Neural cell (in vitro differentiated cells): Measurements from ENCODE around the gene SPOCK3.

Experiments used
- EP300 ChIP-seq: fragments of 450-650 bp; conservative IDR thresholded peaks from 2 replicates; pipeline ENCODE4 v1.6.1; 2014; ENCODE audit warnings: antibody characterized with exemption, mild to moderate bottlenecking, moderate library complexity; ENCODE audit not compliant: poor library complexity, severe bottlenecking
- EZH2 ChIP-seq: fragments of 200-600, 300-800 bp; shearing (Covaris generic), sonication (generic); IDR thresholded peaks from 2 replicates; pipeline ENCODE4 v1.6.1; 2014; ENCODE audit warnings: antibody characterized with exemption, low read length, borderline replicate concordance, mild to moderate bottlenecking; ENCODE audit not compliant: insufficient read depth, poor library complexity, severe bottlenecking
- MXI1 ChIP-seq: fragments of 450-650 bp; conservative IDR thresholded peaks from 2 replicates; pipeline ENCODE4 v1.6.1; 2014; ENCODE audit warnings: antibody characterized with exemption, mild to moderate bottlenecking; ENCODE audit not compliant: poor library complexity, severe bottlenecking
- POLR2AphosphoS5 ChIP-seq: IDR thresholded peaks from 2 replicates; pipeline ENCODE4 v1.6.1; 2012
- SMC3 ChIP-seq: fragments of 450-650 bp; conservative IDR thresholded peaks from 2 replicates; pipeline ENCODE4 v1.6.1; 2014; ENCODE audit warnings: antibody characterized with exemption, mild to moderate bottlenecking, moderate library complexity; ENCODE audit not compliant: poor library complexity
- TF ChIP-seq, protein P1 (sequence below): fragments of 450-650 bp; IDR thresholded peaks from 2 replicates; pipeline ENCODE4 v1.5.1; 2014; ENCODE audit warnings: antibody characterized with exemption, mild to moderate bottlenecking, moderate library complexity; ENCODE audit not compliant: poor library complexity, severe bottlenecking
- TF ChIP-seq, protein P2 (sequence below): IDR thresholded peaks from 2 replicates; pipeline ENCODE4 v1.6.1; 2012; ENCODE audit warnings: borderline replicate concordance

DNA sequence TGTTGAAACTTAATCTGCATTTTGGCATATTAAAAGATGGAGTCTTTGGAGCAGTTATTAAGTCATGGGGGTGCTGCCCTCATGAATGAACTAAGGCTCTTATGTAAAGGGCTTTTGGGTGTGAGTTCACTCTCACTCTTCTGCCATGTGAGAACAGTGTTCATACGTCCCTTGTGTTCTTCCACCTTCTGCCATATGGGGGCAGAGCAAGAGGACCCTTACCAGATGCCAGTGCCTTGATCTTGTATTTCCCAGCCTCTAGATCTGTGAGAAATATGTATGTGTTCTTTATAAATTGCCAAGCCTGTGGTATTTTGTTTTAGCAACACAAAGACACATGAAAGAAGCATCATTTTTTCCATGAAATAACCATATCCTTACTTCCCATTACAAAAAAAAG, 213.9 kb downstream of the SPOCK3 start:
- TF ChIP-seq, protein P1, sequence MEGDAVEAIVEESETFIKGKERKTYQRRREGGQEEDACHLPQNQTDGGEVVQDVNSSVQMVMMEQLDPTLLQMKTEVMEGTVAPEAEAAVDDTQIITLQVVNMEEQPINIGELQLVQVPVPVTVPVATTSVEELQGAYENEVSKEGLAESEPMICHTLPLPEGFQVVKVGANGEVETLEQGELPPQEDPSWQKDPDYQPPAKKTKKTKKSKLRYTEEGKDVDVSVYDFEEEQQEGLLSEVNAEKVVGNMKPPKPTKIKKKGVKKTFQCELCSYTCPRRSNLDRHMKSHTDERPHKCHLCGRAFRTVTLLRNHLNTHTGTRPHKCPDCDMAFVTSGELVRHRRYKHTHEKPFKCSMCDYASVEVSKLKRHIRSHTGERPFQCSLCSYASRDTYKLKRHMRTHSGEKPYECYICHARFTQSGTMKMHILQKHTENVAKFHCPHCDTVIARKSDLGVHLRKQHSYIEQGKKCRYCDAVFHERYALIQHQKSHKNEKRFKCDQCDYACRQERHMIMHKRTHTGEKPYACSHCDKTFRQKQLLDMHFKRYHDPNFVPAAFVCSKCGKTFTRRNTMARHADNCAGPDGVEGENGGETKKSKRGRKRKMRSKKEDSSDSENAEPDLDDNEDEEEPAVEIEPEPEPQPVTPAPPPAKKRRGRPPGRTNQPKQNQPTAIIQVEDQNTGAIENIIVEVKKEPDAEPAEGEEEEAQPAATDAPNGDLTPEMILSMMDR, result peak; percentile 9
- TF ChIP-seq MXI1, result no peak
- TF ChIP-seq, protein P2, sequence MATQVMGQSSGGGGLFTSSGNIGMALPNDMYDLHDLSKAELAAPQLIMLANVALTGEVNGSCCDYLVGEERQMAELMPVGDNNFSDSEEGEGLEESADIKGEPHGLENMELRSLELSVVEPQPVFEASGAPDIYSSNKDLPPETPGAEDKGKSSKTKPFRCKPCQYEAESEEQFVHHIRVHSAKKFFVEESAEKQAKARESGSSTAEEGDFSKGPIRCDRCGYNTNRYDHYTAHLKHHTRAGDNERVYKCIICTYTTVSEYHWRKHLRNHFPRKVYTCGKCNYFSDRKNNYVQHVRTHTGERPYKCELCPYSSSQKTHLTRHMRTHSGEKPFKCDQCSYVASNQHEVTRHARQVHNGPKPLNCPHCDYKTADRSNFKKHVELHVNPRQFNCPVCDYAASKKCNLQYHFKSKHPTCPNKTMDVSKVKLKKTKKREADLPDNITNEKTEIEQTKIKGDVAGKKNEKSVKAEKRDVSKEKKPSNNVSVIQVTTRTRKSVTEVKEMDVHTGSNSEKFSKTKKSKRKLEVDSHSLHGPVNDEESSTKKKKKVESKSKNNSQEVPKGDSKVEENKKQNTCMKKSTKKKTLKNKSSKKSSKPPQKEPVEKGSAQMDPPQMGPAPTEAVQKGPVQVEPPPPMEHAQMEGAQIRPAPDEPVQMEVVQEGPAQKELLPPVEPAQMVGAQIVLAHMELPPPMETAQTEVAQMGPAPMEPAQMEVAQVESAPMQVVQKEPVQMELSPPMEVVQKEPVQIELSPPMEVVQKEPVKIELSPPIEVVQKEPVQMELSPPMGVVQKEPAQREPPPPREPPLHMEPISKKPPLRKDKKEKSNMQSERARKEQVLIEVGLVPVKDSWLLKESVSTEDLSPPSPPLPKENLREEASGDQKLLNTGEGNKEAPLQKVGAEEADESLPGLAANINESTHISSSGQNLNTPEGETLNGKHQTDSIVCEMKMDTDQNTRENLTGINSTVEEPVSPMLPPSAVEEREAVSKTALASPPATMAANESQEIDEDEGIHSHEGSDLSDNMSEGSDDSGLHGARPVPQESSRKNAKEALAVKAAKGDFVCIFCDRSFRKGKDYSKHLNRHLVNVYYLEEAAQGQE, result no peak
- TF ChIP-seq EZH2, result no peak
- no peak for TF ChIP-seq POLR2AphosphoS5
- no peak for TF ChIP-seq SMC3
- no peak for TF ChIP-seq EP300
